Measurements from ENCODE around the gene MPLKIP.

DNA sequence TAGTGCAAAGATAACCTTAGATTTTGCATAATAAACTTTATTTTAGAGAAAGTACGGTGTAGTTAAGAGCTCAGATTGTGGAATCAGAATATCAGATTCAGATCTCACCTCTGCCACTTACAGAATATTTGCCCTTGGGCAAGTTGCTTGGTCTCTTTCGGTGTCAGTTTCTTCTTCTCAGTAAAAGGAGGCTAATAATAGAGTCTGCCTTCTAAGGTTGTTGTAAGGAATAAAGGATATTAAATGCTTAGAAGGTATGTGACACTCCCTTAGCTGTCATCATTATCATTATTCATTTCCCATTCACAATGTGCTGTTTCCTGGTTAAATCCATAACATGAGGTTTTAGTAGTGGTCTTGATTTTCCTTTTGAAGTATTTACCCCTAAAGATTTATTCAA lies 42.2 kb downstream of the MPLKIP start:
- TF ChIP-seq CTCF (IDR thresholded peaks at IDR 0.05) (no peak), USF1 (CRISPR knock-in tag; IDR thresholded peaks at IDR 0.05) (no peak), ATF1 (CRISPR knock-in tag; IDR thresholded peaks at IDR 0.05) (no peak), ZBTB21 (CRISPR knock-in tag; IDR thresholded peaks at IDR 0.05; ENCODE audit: borderline replicate concordance) (no peak), PRRX2 (CRISPR knock-in tag; IDR thresholded peaks at IDR 0.05) (no peak), MAX (CRISPR knock-in tag; IDR thresholded peaks at IDR 0.05) (no peak), NFYB (CRISPR knock-in tag; conservative IDR thresholded peaks at IDR 0.05; ENCODE audit: low read depth) (no peak), JUN (CRISPR knock-in tag; IDR thresholded peaks at IDR 0.05) (no peak), KAT7 (CRISPR knock-in tag; IDR thresholded peaks at IDR 0.05; ENCODE audit: borderline replicate concordance) (no peak)
- TF ChIP-seq, protein P1, sequence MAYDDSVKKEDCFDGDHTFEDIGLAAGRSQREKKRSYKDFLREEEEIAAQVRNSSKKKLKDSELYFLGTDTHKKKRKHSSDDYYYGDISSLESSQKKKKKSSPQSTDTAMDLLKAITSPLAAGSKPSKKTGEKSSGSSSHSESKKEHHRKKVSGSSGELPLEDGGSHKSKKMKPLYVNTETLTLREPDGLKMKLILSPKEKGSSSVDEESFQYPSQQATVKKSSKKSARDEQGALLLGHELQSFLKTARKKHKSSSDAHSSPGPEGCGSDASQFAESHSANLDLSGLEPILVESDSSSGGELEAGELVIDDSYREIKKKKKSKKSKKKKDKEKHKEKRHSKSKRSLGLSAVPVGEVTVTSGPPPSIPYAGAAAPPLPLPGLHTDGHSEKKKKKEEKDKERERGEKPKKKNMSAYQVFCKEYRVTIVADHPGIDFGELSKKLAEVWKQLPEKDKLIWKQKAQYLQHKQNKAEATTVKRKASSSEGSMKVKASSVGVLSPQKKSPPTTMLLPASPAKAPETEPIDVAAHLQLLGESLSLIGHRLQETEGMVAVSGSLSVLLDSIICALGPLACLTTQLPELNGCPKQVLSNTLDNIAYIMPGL (CRISPR knock-in tag; IDR thresholded peaks at IDR 0.05) = no peak
- TF ChIP-seq, protein P2, sequence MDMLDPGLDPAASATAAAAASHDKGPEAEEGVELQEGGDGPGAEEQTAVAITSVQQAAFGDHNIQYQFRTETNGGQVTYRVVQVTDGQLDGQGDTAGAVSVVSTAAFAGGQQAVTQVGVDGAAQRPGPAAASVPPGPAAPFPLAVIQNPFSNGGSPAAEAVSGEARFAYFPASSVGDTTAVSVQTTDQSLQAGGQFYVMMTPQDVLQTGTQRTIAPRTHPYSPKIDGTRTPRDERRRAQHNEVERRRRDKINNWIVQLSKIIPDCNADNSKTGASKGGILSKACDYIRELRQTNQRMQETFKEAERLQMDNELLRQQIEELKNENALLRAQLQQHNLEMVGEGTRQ (CRISPR knock-in tag; IDR thresholded peaks at IDR 0.05) = no peak

Data from WTC11 (cell line).